ENCODE measurements around the gene PAK4.

DNA sequence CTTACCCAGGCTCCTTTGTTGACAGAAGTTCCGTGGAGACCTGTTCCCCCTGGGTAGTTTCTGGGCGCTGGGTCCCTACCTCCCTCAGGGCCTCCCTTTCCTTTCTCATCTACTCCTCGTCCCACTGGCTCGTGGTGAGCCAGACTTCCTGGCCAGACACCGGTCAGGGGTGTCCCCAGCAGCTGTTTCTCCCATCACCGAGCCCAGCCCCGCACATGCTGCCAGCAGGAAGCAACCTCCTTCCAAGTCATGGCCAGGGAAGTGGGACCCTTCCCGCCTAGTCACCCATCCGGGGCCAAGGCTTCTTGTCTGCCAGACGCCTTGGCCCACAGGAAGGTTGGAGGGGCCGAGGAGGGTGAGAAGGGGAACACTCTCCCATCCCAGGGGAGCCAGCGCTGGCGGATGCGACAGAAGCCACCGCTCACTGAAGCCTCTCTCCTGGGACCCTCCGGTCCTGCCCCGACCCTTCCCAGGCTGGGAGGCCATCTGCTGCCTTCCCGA lies 5.7 kb downstream of the PAK4 start:
- TF ChIP-seq, protein P1, sequence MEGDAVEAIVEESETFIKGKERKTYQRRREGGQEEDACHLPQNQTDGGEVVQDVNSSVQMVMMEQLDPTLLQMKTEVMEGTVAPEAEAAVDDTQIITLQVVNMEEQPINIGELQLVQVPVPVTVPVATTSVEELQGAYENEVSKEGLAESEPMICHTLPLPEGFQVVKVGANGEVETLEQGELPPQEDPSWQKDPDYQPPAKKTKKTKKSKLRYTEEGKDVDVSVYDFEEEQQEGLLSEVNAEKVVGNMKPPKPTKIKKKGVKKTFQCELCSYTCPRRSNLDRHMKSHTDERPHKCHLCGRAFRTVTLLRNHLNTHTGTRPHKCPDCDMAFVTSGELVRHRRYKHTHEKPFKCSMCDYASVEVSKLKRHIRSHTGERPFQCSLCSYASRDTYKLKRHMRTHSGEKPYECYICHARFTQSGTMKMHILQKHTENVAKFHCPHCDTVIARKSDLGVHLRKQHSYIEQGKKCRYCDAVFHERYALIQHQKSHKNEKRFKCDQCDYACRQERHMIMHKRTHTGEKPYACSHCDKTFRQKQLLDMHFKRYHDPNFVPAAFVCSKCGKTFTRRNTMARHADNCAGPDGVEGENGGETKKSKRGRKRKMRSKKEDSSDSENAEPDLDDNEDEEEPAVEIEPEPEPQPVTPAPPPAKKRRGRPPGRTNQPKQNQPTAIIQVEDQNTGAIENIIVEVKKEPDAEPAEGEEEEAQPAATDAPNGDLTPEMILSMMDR (IDR thresholded peaks at IDR 0.05; ENCODE audit: low read depth, low read length, poor library complexity, severe bottlenecking): no peak
- no peak for TF ChIP-seq EZH2phosphoT487 (IDR thresholded peaks at IDR 0.05; ENCODE audit: borderline replicate concordance, low read length)
